HG03521 (cell line): Measurements from ENCODE around the gene MAPK8.

Source experiments
- ATAC-seq: cut with Tn5 transposase; IDR thresholded peaks from one replicate; pipeline ENCODE4 v1.9.1; 2021; ENCODE audit warnings: mild to moderate bottlenecking, moderate library complexity; ENCODE audit not compliant: unreplicated experiment

The MAPK8 gene

DNA sequence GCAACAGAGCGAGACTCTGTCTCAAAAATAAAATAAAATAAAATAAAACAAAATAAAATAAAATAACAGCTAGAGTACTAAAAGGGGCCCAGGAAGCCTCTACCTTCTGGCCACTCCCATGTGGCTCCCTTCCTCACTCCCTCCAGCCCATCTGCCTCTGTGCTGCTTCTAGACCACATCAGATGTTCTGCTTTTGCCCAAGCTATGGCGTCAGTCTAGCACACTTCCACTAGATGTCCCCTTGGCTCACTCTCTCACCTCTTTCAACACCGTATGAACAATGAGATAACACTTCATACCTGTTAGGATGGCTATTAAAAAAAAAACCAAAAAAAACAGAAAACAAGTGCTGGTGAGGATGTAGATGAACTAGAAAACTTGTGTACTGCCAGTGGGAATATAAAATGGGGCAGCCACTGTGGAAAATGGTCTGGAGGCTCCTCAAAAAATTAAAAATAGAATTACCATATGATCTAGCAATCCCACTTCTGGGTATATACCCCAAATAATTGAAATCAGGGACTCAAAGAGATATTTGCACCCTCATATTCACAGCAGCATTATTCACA, 166.1 kb downstream of the MAPK8 start:
- no peak for ATAC-seq

GRCh38 chr10:48473704-48474103, 167.2 kb downstream of the MAPK8 start:
- no peak for ATAC-seq

DNA sequence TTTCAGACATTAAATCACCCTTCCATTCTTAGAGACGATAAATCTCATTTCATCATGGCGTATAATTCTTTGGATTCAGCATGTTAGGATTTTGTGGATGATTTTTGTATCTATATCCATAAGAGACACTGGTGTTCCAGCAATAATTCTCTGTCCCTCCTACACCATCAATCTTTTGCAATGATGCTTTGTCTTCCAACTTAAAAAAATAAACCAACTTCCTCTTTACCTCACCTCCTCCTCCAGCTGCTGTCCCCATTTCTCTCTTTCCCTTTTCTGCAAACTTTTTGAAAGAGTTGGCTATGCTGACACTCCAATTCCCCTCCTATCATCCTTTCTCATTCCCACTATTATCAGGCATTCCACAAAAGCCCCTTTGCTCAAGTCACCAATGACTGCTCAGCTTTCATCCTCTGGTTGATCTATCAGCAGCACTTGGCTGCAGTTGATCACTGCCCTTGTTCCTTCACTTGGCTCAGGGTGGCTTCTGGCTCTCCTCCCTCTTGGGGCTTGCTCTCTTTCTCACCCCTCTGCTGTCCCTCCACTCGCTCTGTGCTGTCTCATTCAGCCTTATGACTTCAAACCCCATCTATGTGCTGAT, 168.4 kb downstream of the MAPK8 start:
- no peak for ATAC-seq

DNA sequence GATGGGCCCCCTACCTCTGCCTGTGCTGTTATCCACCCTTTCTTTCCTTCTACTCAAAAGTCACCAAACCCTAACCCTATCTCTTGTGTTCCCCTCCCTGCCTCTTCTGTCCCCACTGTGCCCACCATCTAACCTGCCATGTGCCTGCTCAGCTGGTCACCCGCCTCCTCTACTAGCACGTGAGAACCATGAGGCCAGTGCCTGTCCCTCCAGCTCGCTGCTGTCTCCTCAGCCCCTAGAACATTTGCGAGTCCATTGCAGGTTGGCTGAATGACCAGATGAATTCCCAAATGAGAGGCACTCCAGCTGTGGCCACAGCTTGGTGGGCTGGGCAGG, 169.4 kb downstream of the MAPK8 start:
- ATAC-seq, result no peak

GRCh38 chr10:48476279-48476982, 170.0 kb downstream of the MAPK8 start:
- no peak for ATAC-seq

DNA sequence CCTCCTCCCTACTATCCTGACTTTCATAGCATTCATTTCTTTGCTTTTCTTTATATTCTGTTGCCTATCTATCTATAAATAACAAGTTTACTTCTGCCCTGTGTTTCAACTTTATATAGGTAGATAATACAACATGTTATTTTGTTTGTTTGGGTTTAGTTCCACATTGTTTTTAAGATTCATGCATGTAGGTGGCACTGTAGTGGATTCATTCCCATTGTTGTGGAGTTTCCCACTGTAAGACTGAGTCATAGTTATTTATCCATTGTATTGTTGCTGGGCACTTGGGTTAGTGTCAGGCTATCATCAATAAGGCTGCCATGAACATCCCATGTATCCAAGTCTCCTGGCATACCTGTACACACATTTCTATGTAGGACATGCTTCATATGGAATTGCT, 170.7 kb downstream of the MAPK8 start:
- no peak for ATAC-seq

DNA sequence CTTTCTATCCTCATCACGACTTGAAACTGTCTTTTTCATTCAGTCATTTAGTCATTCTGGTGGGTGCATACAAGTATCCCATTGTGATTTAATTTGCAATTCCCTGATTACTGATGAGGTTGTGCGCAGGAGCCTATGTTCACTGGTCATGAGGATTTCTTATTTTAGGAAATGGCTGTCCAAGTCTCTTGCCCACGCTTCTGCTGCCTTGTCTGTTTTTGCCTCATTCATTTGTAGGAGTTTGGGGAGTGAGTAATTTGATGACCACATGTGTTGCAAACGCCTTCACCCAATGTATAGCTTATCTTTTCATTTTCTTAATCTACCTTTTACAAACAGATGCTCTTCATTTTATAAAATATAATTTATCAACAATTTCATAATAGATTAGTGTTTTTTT, 171.1 kb downstream of the MAPK8 start:
- no peak for ATAC-seq

GRCh38 chr10:48478469-48478868, 172.0 kb downstream of the MAPK8 start:
- no peak for ATAC-seq

- ATAC-seq, result no peak
These were observed 172.7 kb downstream of the MAPK8 start for GRCh38 chr10:48478980-48479811.

DNA sequence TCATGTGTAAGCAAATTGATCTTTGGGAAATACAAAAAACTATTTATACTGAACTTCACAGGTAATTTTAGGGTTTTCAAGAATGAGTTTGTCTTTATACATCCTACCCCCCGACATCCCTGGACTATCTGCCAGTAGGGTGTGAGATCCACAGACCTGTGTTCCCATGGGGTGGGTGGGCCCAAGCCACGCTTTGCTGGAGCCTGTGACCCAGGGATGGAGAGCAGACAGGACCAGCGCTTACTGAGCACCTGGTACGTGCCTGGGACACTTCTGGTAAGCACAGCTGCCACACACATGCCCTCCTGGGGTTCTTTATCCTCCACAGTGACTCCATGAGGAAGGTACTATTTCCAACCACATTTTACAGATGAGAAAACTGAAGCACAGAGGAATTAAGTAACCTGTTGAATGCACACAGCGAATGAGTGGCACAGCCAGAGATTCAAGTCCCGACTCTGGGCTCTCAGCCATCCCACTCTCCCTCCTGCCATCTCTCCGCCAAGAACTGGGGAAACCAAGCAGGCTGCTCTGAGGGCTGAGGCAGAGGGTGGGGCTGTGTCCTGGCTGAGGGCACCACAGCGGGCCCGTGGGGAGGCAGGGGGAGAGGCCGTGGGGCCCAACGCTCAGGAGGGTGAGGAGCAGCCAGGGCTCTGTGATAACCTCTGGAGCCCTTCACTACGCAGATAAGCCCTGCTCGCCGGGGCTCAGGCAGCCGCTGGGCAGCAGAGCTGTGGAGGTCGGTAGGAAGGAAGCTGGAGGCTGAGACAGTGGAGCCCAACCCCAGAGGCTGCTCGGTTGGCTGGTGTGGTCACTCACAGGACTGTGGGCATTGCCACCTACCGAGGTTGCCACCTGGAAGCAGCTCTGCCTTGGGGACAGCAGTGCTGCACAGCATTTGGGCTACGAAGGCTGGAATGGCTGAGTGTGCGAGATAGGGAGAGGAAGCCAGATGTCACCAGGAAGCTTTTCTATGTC, 174.2 kb downstream of the MAPK8 start:
- no peak for ATAC-seq

DNA sequence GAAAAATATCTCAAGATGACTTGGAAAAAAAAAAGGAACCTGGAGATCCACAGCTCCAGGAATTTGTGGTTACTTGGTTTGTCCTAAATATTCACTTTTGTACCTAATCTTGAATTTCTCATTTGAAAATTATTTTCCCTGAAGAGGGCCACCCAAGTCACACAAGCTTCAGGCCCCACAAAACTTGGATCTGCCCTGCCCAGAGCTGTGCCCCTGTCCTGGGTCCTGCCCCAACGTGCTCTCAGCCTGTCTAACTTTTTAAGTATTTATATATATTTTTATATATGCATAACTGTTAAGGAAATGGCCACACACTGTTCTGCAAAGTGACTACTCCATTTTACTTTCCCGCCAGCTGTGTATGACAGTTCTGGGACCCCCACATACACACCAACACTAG, 174.9 kb downstream of the MAPK8 start:
- no peak for ATAC-seq

DNA sequence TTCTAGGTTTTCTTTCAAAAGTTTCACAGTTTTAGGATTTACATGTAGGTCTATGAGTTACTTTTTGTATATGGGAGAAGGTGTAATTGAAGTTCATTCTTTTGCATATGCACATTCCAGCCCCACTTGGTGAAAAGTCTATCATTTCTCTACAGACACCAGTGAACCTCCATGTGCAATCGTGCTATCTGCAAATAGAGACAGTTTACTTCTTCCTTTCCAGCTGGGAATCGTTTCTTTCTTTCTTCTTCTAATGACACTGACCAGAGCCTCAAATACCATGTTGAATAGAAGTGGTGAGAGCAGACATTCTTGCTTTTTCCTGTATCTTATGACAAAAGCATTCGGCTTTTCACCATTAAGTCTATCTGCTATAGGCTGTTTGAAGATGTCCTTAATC, 175.7 kb downstream of the MAPK8 start:
- no peak for ATAC-seq

DNA sequence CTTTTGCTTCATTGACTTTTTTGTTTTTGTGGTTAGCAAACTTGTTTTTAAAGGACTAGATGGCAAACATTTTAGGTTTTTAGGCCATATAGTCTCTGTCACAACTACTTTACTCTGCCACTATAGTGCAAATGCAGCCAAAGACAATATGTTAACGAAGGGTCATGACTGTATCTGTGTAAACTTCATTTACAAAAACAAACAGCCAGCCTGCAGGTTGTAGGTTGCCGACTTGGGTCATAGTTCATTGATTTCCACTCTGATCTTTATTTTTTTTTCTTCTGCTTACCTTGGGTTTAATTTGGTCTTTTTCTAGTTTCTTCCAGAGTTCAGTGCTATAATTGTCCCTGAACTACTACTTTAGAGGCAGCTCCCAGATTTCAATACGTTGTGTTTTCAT, 178.4 kb downstream of the MAPK8 start:
- ATAC-seq, result no peak

DNA sequence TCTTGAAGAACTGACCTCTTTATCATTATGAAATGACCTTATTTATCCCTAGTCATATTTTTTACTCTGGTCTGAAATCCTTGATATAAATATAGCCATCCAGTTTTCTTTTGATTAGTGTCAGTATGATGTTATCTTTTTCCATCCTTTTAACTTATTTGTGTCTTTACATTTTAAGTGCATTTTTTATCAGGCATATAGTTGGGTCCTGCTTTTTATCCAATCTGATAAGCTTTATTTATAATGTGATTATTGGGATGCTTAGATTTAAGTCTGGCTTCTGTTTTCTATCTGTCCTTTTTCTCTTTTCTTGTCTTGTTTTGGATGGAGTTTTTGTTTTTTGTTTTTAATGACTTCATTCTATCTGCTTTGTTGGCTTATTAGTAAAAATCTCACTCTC, 179.2 kb downstream of the MAPK8 start:
- ATAC-seq, result no peak

DNA sequence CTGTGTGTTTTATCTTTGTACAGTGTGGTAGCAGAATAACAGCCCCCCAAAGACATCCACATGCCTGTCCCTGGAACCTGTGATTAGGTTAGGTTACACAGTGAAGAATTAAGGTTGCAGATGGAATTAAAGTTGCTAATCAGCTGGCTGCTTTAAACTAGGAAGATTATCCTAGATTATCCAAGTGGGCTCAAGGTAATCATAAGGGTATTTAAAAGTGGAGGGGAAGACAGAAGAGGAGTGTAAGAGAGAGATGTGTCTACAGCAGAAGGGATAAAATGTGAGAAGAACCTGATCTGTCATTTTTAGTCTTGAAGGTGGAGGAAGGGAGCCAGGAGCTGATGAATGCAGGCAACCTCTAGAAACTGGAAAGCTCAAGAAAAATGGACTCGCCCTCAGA, 180.8 kb downstream of the MAPK8 start:
- no peak for ATAC-seq
